Astrocyte (in vitro differentiated cells and primary cell): Measurements from ENCODE around the gene TBX2. TPM values are rescaled to one million over a fixed set of nuclear protein-coding genes. Genes with fewer than 3 reads are reported as not detected.

ENCODE experiments used
- DNase-seq: peaks from one replicate; pipeline ENCODE4 v3.0.0-alpha.2; 2010; ENCODE audit warnings: low read depth
- FAIRE-seq: peaks from 2 replicates; lab custom pipeline; 2011; peaks lifted over from hg19 to GRCh38; lab: Jason Lieb, UNC
- H2AFZ ChIP-seq: 2 replicates; pipeline ENCODE4 v1.6.0; 2012; ENCODE audit warnings: low read depth, low read length, inconsistent platforms
- H3K27ac ChIP-seq: 2 replicates; pipeline ENCODE4 v1.5.1; 2011; ENCODE audit warnings: low read depth, low read length, inconsistent platforms
- H3K27me3 ChIP-seq: 2 replicates; pipeline ENCODE4 v1.6.0; 2011; ENCODE audit warnings: low read length, inconsistent platforms; ENCODE audit not compliant: insufficient read depth
- H3K36me3 ChIP-seq: 2 replicates; pipeline ENCODE4 v1.5.1; 2011; ENCODE audit warnings: low read length, inconsistent platforms; ENCODE audit not compliant: insufficient read depth
- H3K4me1 ChIP-seq: 2 replicates; pipeline ENCODE4 v1.5.1; 2011; ENCODE audit warnings: low read length, inconsistent platforms; ENCODE audit not compliant: insufficient read depth
- H3K4me2 ChIP-seq: 2 replicates; pipeline ENCODE4 v1.6.0; 2012; ENCODE audit warnings: low read length, inconsistent platforms
- H3K4me3 ChIP-seq: 2 replicates; pipeline ENCODE4 v1.5.1; 2011; ENCODE audit warnings: low read depth, mild to moderate bottlenecking, low read length, inconsistent platforms; ENCODE audit not compliant: insufficient read depth
- H3K79me2 ChIP-seq: 2 replicates; pipeline ENCODE4 v1.6.0; 2012; ENCODE audit warnings: mild to moderate bottlenecking, low read length, inconsistent platforms; ENCODE audit not compliant: insufficient read depth
- H3K9ac ChIP-seq: 2 replicates; pipeline ENCODE4 v1.6.0; 2012; ENCODE audit warnings: mild to moderate bottlenecking, low read length, inconsistent platforms
- H3K9me3 ChIP-seq: 2 replicates; pipeline ENCODE4 v1.5.1; 2012; ENCODE audit warnings: low read depth, mild to moderate bottlenecking, low read length, inconsistent platforms; ENCODE audit not compliant: insufficient read depth
- H4K20me1 ChIP-seq: 2 replicates; pipeline ENCODE4 v1.6.0; 2012; ENCODE audit warnings: low read length, inconsistent platforms; ENCODE audit not compliant: insufficient read depth
- H3K27ac Mint-ChIP-seq: one replicate; pipeline ENCODE4 v1.8.0; 2021; ENCODE audit warnings: mild to moderate bottlenecking, mixed read lengths; ENCODE audit not compliant: unreplicated experiment
- H3K27me3 Mint-ChIP-seq: one replicate; pipeline ENCODE4 v1.8.0; 2021; ENCODE audit warnings: low read depth, mixed read lengths; ENCODE audit not compliant: unreplicated experiment
- H3K36me3 Mint-ChIP-seq: one replicate; pipeline ENCODE4 v1.8.0; 2021; ENCODE audit warnings: low read depth, mixed read lengths; ENCODE audit not compliant: unreplicated experiment
- H3K4me1 Mint-ChIP-seq: one replicate; pipeline ENCODE4 v1.8.0; 2021; ENCODE audit warnings: low read depth, mixed read lengths; ENCODE audit not compliant: unreplicated experiment
- H3K4me3 Mint-ChIP-seq: one replicate; pipeline ENCODE4 v1.8.0; 2021; ENCODE audit warnings: mild to moderate bottlenecking, moderate library complexity, mixed read lengths; ENCODE audit not compliant: unreplicated experiment
- H3K9me3 Mint-ChIP-seq: one replicate; pipeline ENCODE4 v1.8.0; 2021; ENCODE audit warnings: mild to moderate bottlenecking, mixed read lengths; ENCODE audit not compliant: unreplicated experiment
- CTCF ChIP-seq: IDR thresholded peaks from 2 replicates; pipeline ENCODE4 v1.5.1; 2011; ENCODE audit warnings: low read depth, mild to moderate bottlenecking, inconsistent platforms, low read length, moderate library complexity; ENCODE audit not compliant: insufficient read depth
- EZH2 ChIP-seq: IDR thresholded peaks from 2 replicates; pipeline ENCODE4 v1.6.1; 2012; ENCODE audit warnings: mild to moderate bottlenecking, low read length, inconsistent platforms; ENCODE audit not compliant: insufficient read depth
- total RNA-seq: library from RNA; stranded (reverse); gene quantifications from 2 replicates; pipeline ENCODE4 v1.2.1, GENCODE V29; 2021

TBX2 gene
- total RNA-seq, 1 donor from 2014 or later = 0.50 TPM

DNA sequence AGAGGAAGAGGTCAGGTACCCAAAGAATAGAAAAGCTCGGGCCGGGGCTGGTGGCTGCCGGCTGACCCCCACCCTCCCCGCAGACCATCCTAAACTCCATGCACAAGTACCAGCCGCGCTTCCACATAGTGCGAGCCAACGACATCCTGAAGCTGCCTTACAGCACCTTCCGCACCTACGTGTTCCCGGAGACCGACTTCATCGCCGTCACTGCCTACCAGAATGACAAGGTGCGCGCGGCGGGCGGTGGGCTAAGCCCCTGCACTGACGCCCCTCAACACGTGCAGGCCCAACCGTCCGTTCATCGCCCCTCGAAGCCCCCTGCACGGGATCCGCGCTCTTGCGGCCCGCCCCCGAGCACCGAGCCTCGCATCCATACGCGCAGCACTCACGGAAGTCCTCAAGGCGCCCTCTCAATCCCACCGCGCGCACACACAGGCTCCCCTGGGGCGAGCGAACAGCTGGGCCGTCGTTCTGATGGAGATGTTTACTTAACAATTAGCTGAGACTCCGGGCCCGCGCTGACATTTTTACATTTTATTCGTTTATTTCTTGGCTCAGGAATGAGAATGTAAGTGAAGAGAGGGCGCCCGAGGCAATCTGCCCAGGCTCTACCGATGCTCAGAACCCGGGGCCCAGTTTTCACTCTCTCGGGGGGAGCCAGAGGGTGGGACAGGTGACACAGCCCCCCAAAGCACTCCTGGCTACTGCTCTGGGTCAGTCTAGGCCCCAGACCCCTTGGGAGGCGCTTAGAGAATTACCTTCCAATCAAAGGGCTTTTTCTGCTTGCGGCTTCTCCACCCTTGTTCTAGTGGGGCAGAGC is 3.5 kb downstream of the TBX2 start:
- Histone ChIP-seq H3K36me3 (no peaks in the 10 kb centered on the region), H3K4me3 (peak overlapping the region; percentile 46), H3K9me3 (no peaks in the 10 kb centered on the region), H3K4me2 (peak overlapping the region; percentile 81), H3K9ac (peak overlapping the region; percentile 68), H3K79me2 (peaks cover 81% of the 10 kb centered on the region), H3K27ac (peak overlapping the region; percentile 10), H3K27me3 (peaks cover 30% of the 10 kb centered on the region), H2AFZ (no peak overlapping the region), H4K20me1 (peaks cover 35% of the 10 kb centered on the region), H3K4me1 (peaks cover 33% of the 10 kb centered on the region)
- FAIRE-seq = no peak
- peaks cover 61% of the 10 kb centered on the region for H3K27me3 Mint-ChIP-seq
- H3K4me1 Mint-ChIP-seq = no peaks in the 10 kb centered on the region
- peaks cover 2% of the 10 kb centered on the region for H3K36me3 Mint-ChIP-seq
- peak overlapping the region; percentile 26 for H3K27ac Mint-ChIP-seq
- no peak for DNase-seq
- no peak for TF ChIP-seq EZH2
- TF ChIP-seq CTCF = no peak
- H3K4me3 Mint-ChIP-seq = no peak overlapping the region
- peaks cover 11% of the 10 kb centered on the region for H3K9me3 Mint-ChIP-seq

DNA sequence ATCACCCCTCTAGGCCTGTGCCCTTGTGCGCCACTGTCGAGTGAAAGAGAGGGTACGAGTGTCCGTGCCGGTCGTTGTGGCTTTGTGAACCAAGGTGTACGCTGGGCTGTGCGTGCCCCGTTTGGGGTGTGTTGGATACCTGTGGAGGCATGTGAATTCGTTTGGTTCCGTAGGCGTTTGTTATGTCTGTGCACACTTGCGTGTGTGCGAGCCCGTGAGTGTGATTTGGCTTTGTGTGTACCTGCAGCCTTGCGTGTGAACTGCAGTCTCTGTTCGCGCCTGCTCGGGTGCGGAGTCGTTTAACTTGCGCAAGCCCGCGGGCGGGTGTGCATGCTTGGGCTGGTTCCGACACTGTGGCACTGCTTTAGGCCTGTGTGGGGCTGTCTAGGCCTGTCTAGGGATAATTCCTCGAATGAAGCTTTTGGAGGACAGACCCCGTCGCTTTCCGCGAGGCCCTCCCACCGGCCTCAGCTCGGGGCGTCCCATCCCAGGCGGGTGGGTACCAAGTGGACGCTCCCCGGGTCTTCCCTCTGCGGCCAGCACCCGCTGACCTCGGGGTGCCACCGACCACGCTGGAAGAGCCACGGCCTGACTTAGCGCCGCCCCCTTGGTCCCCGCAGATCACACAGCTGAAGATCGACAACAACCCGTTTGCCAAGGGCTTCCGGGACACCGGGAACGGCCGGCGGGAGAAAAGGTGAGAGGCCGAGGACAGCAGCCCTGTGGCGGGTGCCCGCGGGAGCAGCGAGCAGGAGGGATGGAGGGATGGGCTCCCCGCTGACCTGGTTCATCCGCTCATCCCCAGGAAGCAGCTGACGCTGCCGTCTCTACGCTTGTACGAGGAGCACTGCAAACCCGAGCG is 4.4 kb downstream of the TBX2 start:
- Histone ChIP-seq H3K9ac (peak overlapping the region; percentile 68), H3K79me2 (peaks cover 73% of the 10 kb centered on the region), H3K36me3 (no peaks in the 10 kb centered on the region), H3K27me3 (peaks cover 24% of the 10 kb centered on the region), H2AFZ (peak overlapping the region; percentile 52), H3K4me2 (peak overlapping the region; percentile 81), H3K9me3 (no peaks in the 10 kb centered on the region), H3K27ac (peak overlapping the region; percentile 33), H3K4me3 (peak overlapping the region; percentile 46), H4K20me1 (peaks cover 41% of the 10 kb centered on the region), H3K4me1 (peaks cover 36% of the 10 kb centered on the region)
- DNase-seq (no peak), FAIRE-seq (no peak)
- H3K4me3 Mint-ChIP-seq = no peak overlapping the region
- H3K36me3 Mint-ChIP-seq = peaks cover 2% of the 10 kb centered on the region
- TF ChIP-seq CTCF = no peak
- TF ChIP-seq EZH2 = peak; percentile 75
- no peaks in the 10 kb centered on the region for H3K4me1 Mint-ChIP-seq
- H3K27me3 Mint-ChIP-seq = peaks cover 60% of the 10 kb centered on the region
- H3K9me3 Mint-ChIP-seq = peaks cover 7% of the 10 kb centered on the region
- H3K27ac Mint-ChIP-seq = peak overlapping the region; percentile 26
